ENCODE measurements around the gene TAF15. TPM values are rescaled to one million over a fixed set of nuclear protein-coding genes. Genes with fewer than 3 reads are reported as not detected.
A peak's percentile ranks its signal among the peaks of the same experiment; 100 is the strongest.

TAF15 gene
- total and polyA plus RNA-seq, 4 donors = 88.5 to 138 (median 114) TPM

GRCh38 chr17:35849469-35850348 is 40.4 kb downstream of the TAF15 start:
- ATAC-seq (ENCODE audit: insufficient read depth, low FRiP score) (no peak), DNase-seq (peak; percentile 59 to 78 (median 71))
- no peaks in the 10 kb centered on the region for H3K4me1 ChIP-seq (ENCODE audit: control insufficient read depth in 5 of 5, insufficient read depth in 5 of 5, low read length in 5 of 5)
- no peaks in the 10 kb centered on the region for H3K27me3 ChIP-seq (ENCODE audit: control insufficient read depth in 3 of 3, insufficient read depth in 3 of 3, low read length in 2 of 3)
- no peak overlapping the region for H3K9ac ChIP-seq (ENCODE audit: insufficient read depth in 1 of 2, low read length in 2 of 2)
- WGBS, 2 donors = 71 to 77% methylated on average over 7 of the region's 7 CpGs
- no peak overlapping the region for H3K27ac ChIP-seq (ENCODE audit: low read depth in 1 of 2, low read length in 1 of 2)
- peaks cover 16 to 34% (median 28%) of the 10 kb centered on the region in 4 donors for H3K36me3 ChIP-seq (ENCODE audit: control insufficient read depth in 4 of 4, insufficient read depth in 4 of 4, low read length in 4 of 4)
- no peak overlapping the region for H3K4me3 ChIP-seq
- H3K9me3 ChIP-seq (ENCODE audit: control insufficient read depth in 4 of 4, insufficient read depth in 3 of 4, low read length in 3 of 4) = no peaks in the 10 kb centered on the region
- peak; percentile 35 for TF ChIP-seq CTCF (IDR thresholded peaks at IDR 0.05; ENCODE audit: control extremely low read depth, extremely low read depth)

- no peaks in the 10 kb centered on the region for H3K9me3 ChIP-seq (ENCODE audit: control insufficient read depth in 4 of 4, insufficient read depth in 3 of 4, low read length in 3 of 4)
- no peak overlapping the region for H3K27ac ChIP-seq (ENCODE audit: low read depth in 1 of 2, low read length in 1 of 2)
- no peak overlapping the region for H3K4me3 ChIP-seq
- WGBS, 2 donors = 74 to 80% methylated on average over 5 of the region's 5 CpGs
- no peaks in the 10 kb centered on the region for H3K27me3 ChIP-seq (ENCODE audit: control insufficient read depth in 3 of 3, insufficient read depth in 3 of 3, low read length in 2 of 3)
- ATAC-seq (ENCODE audit: insufficient read depth, low FRiP score) (no peak), DNase-seq (no peak)
- TF ChIP-seq CTCF (IDR thresholded peaks at IDR 0.05; ENCODE audit: control extremely low read depth, extremely low read depth) = no peak
- peaks cover 0 to 3% (median 0%) of the 10 kb centered on the region in 4 donors for H3K36me3 ChIP-seq (ENCODE audit: control insufficient read depth in 4 of 4, insufficient read depth in 4 of 4, low read length in 4 of 4)
- H3K9ac ChIP-seq (ENCODE audit: insufficient read depth in 1 of 2, low read length in 2 of 2) = no peak overlapping the region
- no peaks in the 10 kb centered on the region for H3K4me1 ChIP-seq (ENCODE audit: control insufficient read depth in 5 of 5, insufficient read depth in 5 of 5, low read length in 5 of 5)
Measured at GRCh38 chr17:35855965-35856364, 46.7 kb downstream of the TAF15 start.

DNA sequence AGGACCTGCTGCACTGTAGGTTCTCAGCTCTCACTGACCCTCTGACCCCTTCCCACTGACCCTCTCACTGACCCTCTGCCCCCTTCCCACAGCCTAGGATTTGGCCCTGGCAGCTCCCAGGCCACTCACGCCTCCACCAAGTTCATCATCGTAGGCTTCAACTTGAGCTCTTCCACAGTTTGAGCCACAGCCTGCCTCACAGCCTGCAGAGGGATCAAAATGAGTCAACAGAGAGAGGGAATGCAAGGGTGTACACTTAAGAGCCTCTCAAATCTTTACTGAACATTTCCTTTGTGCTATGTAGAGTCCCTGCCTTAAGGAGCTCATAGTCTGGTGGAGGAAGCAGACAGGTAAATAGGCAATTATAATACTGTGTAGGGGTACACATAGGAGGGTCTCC is 47.3 kb downstream of the TAF15 start:
- Histone ChIP-seq H3K9me3 (ENCODE audit: control insufficient read depth in 4 of 4, insufficient read depth in 3 of 4, low read length in 3 of 4) (no peaks in the 10 kb centered on the region), H3K27me3 (ENCODE audit: control insufficient read depth in 3 of 3, insufficient read depth in 3 of 3, low read length in 2 of 3) (no peaks in the 10 kb centered on the region), H3K4me3 (no peak overlapping the region), H3K36me3 (ENCODE audit: control insufficient read depth in 4 of 4, insufficient read depth in 4 of 4, low read length in 4 of 4) (peaks cover 0 to 3% (median 0%) of the 10 kb centered on the region in 4 donors), H3K9ac (ENCODE audit: insufficient read depth in 1 of 2, low read length in 2 of 2) (no peak overlapping the region), H3K4me1 (ENCODE audit: control insufficient read depth in 5 of 5, insufficient read depth in 5 of 5, low read length in 5 of 5) (no peaks in the 10 kb centered on the region), H3K27ac (ENCODE audit: low read depth in 1 of 2, low read length in 1 of 2) (no peak overlapping the region)
- ATAC-seq (ENCODE audit: insufficient read depth, low FRiP score) = no peak
- TF ChIP-seq CTCF (IDR thresholded peaks at IDR 0.05; ENCODE audit: control extremely low read depth, extremely low read depth) = no peak
- WGBS, 2 donors = 76 to 82% methylated on average over 2 of the region's 2 CpGs
- DNase-seq = peak; percentile 20 to 53 (median 20)
